Right lobe of liver (tissue), 6 donors: Measurements from ENCODE around the gene ZNF837. TPM values are rescaled to one million over a fixed set of nuclear protein-coding genes. Genes with fewer than 3 reads are reported as not detected.
"Not testable (repeated sequence)": the region's sequence is repeated elsewhere in the genome, so short reads cannot be mapped to it uniquely, and the experiment has no call there.

Experiments
- ATAC-seq, 4 donors: fragments of 200-7000 bp; cut with Tn5 transposase; one replicate each; pipeline ENCODE4 v1.9.1; 2020; ENCODE audit warnings: mild to moderate bottlenecking in 4 of 4, moderate library complexity in 4 of 4
- DNase-seq, 3 donors: peaks; one replicate each; pipeline ENCODE4 v3.0.0-alpha.2; 2020
- H3K27ac ChIP-seq, 3 donors: fragments of 200-600 bp; one replicate each; pipeline ENCODE4 v1.8.0; 2022
- H3K27me3 ChIP-seq, 2 donors: fragments of 200-600 bp; one replicate each; pipeline ENCODE4 v1.8.0; 2022
- H3K36me3 ChIP-seq, 4 donors: fragments of 200-600 bp; sonication (generic) in 1 of 4; one replicate each; pipeline versions ENCODE4 v1.5.1 to v1.8.0; 2017 to 2022; ENCODE audit warnings: control low read depth in 1 of 4
- H3K4me1 ChIP-seq, 4 donors: fragments of 200-600 bp; sonication (generic) in 1 of 4; one replicate each; pipeline versions ENCODE4 v1.5.1 to v1.8.0; 2017 to 2022; ENCODE audit warnings: control low read depth in 1 of 4
- H3K4me3 ChIP-seq, 3 donors: fragments of 200-600 bp; one replicate each; pipeline ENCODE4 v1.8.0; 2022
- H3K9me3 ChIP-seq, 4 donors: fragments of 200-600 bp; sonication (generic) in 1 of 4; one replicate each; pipeline versions ENCODE4 v1.5.1 to v1.8.0; 2017 to 2022; ENCODE audit warnings: control low read depth in 1 of 4
- POLR2A ChIP-seq: fragments of 450-650 bp; IDR thresholded peaks from one replicate; pipeline ENCODE4 v1.6.1; 2017; ENCODE audit warnings: antibody characterized with exemption, mild to moderate bottlenecking
- WGBS: methylation state at CpG from one replicate; pipeline ENCODE4 v1.1.6; 2018; ENCODE audit warnings: low coverage, low lambda C conversion rate; ENCODE audit not compliant: insufficient coverage; ENCODE audit errors: missing lambda C conversion rate; 5-methylcytosine and 5-hydroxymethylcytosine counted together
- intact Hi-C, 2 donors: fragments of 100-400 bp; cut with DNase I; formaldehyde crosslinking; loops; one replicate each; pipeline versions ENCODE4 v1.11.2 to v1.14.1; 2022
- total RNA-seq, 6 experiments: library from RNA; depleted of rRNA in 2 of 6; stranded (reverse); fragments of >200 nt in 2 of 6; fragmentation: NEBNext Ultra II Directional in 3 of 6; extraction: Animal tissue kit (Norgen Biotek cat#: 25700) in 3 of 6; gene quantifications; one replicate each; pipeline versions ENCODE4 v1.1.0 to v1.2.4, GENCODE V29; 2016 to 2023
- TF ChIP-seq, protein P1 (sequence below), 4 donors: fragments of 200-600 bp in 3 of 4; fragments of 450-650 bp in 1 of 4; IDR thresholded peaks; one replicate each; pipeline versions ENCODE4 v1.5.1 to v1.8.0; 2016 to 2022; ENCODE audit warnings: antibody characterized with exemption in 4 of 4, mild to moderate bottlenecking in 2 of 4
- donor health status: DM: no; HTN: yes; CAD: no.
- donor health status: DM: no; HTN: no; CAD: no.
- donor health status: DM: no; HTN: no; CAD: no.
- donor health status: DM: no; HTN: yes; CAD: no.
- donor health status: DM: no; HTN: yes; CAD: no.

The ZNF837 gene
- total RNA-seq, 6 experiments from 2014 or later = 1.7 to 3.9 (median 2.4) TPM

DNA sequence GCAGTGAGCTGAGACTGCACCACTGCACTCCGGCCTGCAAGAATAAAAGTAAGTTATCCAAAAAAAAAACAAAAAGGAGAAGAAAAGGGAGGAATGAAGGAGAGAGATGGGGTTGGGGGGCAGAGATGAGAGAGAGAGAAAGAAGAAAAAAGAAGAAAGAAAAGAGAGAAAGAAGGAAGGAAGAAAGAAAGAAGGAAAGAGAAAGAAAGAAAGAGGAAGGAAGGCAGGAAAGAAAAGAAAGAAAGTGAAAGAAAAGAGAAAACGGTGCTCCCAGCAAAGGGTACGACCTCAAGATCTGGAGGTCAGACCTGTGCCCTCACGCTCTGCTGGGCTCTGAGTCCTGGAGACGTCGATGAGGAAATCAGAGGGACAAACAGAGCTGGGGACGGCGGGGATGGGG lies 31.2 kb downstream of the ZNF837 start:
- Histone ChIP-seq H3K9me3 (no peaks in the 10 kb centered on the region), H3K4me1 (peaks cover under 1 to 53% (median 18%) of the 10 kb centered on the region in 4 donors), H3K27me3 (no peaks in the 10 kb centered on the region), H3K4me3 (peak overlapping the region; percentile 69 to 83 (median 69)), H3K27ac (peak overlapping the region in 1 of 3 donors; percentile 72), H3K36me3 (peaks cover 0 to 9% (median 0%) of the 10 kb centered on the region in 4 donors)
- TF ChIP-seq POLR2A = no peak
- TF ChIP-seq, protein P1, sequence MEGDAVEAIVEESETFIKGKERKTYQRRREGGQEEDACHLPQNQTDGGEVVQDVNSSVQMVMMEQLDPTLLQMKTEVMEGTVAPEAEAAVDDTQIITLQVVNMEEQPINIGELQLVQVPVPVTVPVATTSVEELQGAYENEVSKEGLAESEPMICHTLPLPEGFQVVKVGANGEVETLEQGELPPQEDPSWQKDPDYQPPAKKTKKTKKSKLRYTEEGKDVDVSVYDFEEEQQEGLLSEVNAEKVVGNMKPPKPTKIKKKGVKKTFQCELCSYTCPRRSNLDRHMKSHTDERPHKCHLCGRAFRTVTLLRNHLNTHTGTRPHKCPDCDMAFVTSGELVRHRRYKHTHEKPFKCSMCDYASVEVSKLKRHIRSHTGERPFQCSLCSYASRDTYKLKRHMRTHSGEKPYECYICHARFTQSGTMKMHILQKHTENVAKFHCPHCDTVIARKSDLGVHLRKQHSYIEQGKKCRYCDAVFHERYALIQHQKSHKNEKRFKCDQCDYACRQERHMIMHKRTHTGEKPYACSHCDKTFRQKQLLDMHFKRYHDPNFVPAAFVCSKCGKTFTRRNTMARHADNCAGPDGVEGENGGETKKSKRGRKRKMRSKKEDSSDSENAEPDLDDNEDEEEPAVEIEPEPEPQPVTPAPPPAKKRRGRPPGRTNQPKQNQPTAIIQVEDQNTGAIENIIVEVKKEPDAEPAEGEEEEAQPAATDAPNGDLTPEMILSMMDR (IDR thresholded peaks at IDR 0.05) = no peak
- intact Hi-C loops = no loop called here
- ATAC-seq (peak in 3 of 4 donors; percentile 19 to 44 (median 41)), DNase-seq (no peak)
- WGBS = 27% methylated on average over 8 of the region's 8 CpGs

DNA sequence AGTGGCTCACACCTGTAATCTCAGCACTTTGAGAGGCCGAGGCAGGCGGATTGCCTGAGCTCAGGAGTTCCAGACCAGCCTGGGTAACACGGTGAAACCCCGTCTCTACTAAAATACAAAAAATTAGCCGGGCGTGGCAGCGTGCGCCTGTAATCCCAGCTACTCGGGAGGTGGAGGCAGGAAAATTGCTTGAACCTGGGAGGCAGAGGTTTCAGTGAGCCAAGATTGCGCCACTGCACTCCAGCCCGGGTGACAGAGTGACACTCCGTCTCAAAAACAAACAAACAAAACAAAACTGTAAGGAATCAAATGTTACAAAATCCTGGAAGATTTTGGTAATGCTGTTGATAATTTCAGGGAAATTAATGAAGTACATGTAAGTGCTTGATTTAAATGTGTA lies 32.8 kb downstream of the ZNF837 start:
- ATAC-seq, DNase-seq, H3K36me3 ChIP-seq, H3K27me3 ChIP-seq, H3K9me3 ChIP-seq, intact Hi-C loops: not testable (repeated sequence)
- Histone ChIP-seq H3K27ac (peak overlapping the region in 2 of 3 donors; percentile 40 to 72), H3K4me1 (peaks cover 0 to 43% (median 12%) of the 10 kb centered on the region in 4 donors), H3K4me3 (peak overlapping the region; percentile 25 to 44 (median 31))
- 40% methylated on average over 12 of the region's 12 CpGs for WGBS

DNA sequence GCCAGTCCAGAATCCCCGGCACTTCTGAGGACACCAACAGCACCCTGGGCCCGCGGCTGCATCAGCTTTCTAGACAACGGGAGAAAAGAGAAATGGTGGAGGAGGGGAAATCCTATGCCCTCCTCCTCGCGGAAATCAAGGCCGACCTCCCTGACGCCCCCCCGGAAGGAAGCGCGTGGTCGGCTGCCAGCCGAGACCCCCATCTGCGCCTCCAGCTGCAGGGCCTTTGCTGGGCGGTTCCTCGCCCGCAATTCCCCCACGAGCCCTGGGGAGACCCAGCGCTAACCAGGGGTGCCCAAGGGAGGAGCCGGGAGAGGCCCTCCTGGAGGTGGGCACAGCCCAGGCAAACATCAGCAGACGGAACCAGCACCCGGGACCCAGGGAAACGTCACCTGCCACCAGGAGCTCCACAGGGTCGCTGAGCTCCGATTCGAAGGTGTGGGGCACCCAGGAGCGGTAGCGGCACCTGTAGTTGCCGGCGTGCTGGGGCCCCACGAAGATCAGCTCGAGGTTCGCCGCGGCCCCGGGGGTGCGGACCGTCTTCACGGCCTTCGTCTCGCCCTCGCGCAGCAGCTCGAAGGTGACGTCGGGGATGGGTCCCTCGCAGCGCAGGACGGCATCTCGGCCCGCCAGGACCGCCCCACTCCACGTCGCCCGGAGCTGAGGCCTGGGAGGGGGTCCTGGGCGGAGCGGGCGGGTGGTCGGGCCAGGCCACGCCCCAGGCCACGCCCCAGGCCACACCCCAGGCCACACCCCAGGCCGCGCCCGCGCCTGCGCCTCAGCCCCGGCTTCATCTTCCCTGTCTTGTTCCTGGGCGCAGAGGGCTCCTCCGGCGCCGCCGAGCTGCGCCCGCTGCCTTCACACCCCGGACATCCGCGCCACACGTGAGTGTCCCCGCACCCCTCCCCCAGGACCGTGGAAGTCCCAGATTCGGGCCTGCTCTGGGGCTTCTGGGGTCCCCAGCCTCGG lies 33.6 kb downstream of the ZNF837 start:
- peaks cover 0 to 9% (median 0%) of the 10 kb centered on the region in 4 donors for H3K36me3 ChIP-seq
- intact Hi-C loops = no loop called here
- no peaks in the 10 kb centered on the region for H3K27me3 ChIP-seq
- WGBS = 70% methylated on average over 10 of the region's 82 CpGs
- peak overlapping the region; percentile 30 to 44 (median 31) for H3K4me3 ChIP-seq
- TF ChIP-seq POLR2A = peak; percentile 23
- TF ChIP-seq, protein P1 (IDR thresholded peaks at IDR 0.05) = no peak
- H3K27ac ChIP-seq = peak overlapping the region in 2 of 3 donors; percentile 40 to 57
- peaks cover 0 to 43% (median 12%) of the 10 kb centered on the region in 4 donors for H3K4me1 ChIP-seq
- DNase-seq (no peak), ATAC-seq (peak; percentile 16 to 60 (median 25))
- H3K9me3 ChIP-seq = no peaks in the 10 kb centered on the region

DNA sequence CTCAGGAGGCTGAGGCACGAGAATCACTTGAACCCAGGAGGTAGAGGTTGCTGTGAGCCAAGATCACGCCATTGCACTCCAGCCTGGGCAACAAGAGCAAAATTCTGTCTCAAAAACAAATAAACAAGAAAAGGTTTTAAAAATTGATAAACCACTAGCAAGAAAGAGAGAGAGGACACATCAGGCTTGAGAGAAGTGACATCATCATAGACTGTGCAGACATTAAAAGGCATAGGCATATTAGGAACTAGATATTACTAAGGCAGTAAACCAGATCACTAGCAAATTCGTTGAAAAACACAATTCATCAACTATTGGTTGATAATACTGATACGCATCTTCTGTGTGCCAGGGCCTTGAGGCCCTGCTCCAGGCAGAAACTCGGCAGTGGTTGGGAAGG lies 35.3 kb downstream of the ZNF837 start:
- H3K27me3 ChIP-seq = no peaks in the 10 kb centered on the region
- DNase-seq (no peak), ATAC-seq (no peak)
- H3K4me3 ChIP-seq = no peak overlapping the region
- peaks cover 0 to 34% (median 12%) of the 10 kb centered on the region in 4 donors for H3K4me1 ChIP-seq
- H3K9me3 ChIP-seq = no peaks in the 10 kb centered on the region
- peaks cover 0 to 9% (median 0%) of the 10 kb centered on the region in 4 donors for H3K36me3 ChIP-seq
- WGBS = 59% methylated on average over 5 of the region's 5 CpGs
- intact Hi-C loops = no loop called here
- no peak for TF ChIP-seq POLR2A
- TF ChIP-seq, protein P1 (IDR thresholded peaks at IDR 0.05) = no peak
- H3K27ac ChIP-seq = no peak overlapping the region
